HCT116 (cell line): ENCODE results near the gene VDAC1. TPM values are rescaled to one million over a fixed set of nuclear protein-coding genes. Genes with fewer than 3 reads are reported as not detected.

Source experiments
- ATAC-seq: fragments of 200-7000 bp; cut with Tn5 transposase; 2 replicates; pipeline ENCODE4 v1.9.1; 2020; ENCODE audit warnings: mild to moderate bottlenecking, moderate library complexity
- BruUV-seq: library from RNA; stranded (reverse); fragments of 400-500 nt; replicated peaks from 2 replicates; lab custom pipeline; 2021; lab: Mats Ljungman, UMichigan
- CTCF ChIA-PET: fragments of 300-600 bp; sonication (Branson Sonifier 250); formaldehyde crosslinking; loops from one replicate; lab custom pipeline; 2021; ENCODE audit warnings: antibody characterized with exemption; lab: Charles Lee
- POLR2A ChIA-PET: fragments of 300-600, 350-600 bp; sonication (Branson Sonifier 250); formaldehyde crosslinking; loops from one replicate; lab custom pipeline; 2021; ENCODE audit warnings: antibody characterized with exemption; lab: Charles Lee
- RAD21 ChIA-PET, 2 experiments: fragments of 300-600 bp; sonication (Branson Sonifier 250); formaldehyde crosslinking; loops; one replicate each; lab custom pipeline; 2023; ENCODE audit warnings: low total read pairs in 2 of 2; ENCODE audit not compliant: uncharacterized antibody in 2 of 2, unreplicated experiment in 2 of 2, low non-redundant PET in 1 of 2; lab: Charles Lee
- DNase-seq: peaks from one replicate; pipeline ENCODE4 v3.0.0-alpha.2; 2010; ENCODE audit warnings: low read depth, low spot score
- H2AFZ ChIP-seq: fragments of 200-600 bp; shearing (Covaris generic), sonication (generic); 2 replicates; pipeline ENCODE4 v1.6.1; 2017; ENCODE audit warnings: low read depth, mixed run types, mixed read lengths, antibody characterized with exemption, low read length; ENCODE audit not compliant: poor library complexity, severe bottlenecking
- H3K27ac ChIP-seq: 2 replicates; pipeline ENCODE4 v1.5.1; 2012; ENCODE audit warnings: low read depth, low read length
- H3K27me3 ChIP-seq: fragments of 200-600 bp; sonication (generic); 2 replicates; pipeline ENCODE4 v1.6.1; 2016; ENCODE audit warnings: mixed run types, low read length, mixed read lengths; ENCODE audit not compliant: insufficient read depth
- H3K36me3 ChIP-seq, 2 experiments: fragments of 200-500 bp in 1 of 2; fragments of 200-600 bp in 1 of 2; sonication (Bioruptor generic) in 1 of 2; sonication (generic) in 1 of 2; 2 replicates each; pipeline versions ENCODE4 v1.5.1 to v1.6.1; 2014 to 2016; ENCODE audit warnings: low read length in 2 of 2, inconsistent platforms in 1 of 2, mixed read lengths in 1 of 2, mixed run types in 1 of 2; ENCODE audit not compliant: insufficient read depth in 2 of 2, control insufficient read depth in 1 of 2
- H3K4me1 ChIP-seq, 2 experiments: fragments of 200-600 bp in 1 of 2; sonication (generic) in 1 of 2; 2 replicates each; pipeline versions ENCODE4 v1.5.1 to v1.6.1; 2012 to 2017; ENCODE audit warnings: low read length in 2 of 2, inconsistent platforms in 1 of 2, mild to moderate bottlenecking in 1 of 2, mixed read lengths in 1 of 2, mixed run types in 1 of 2, moderate library complexity in 1 of 2; ENCODE audit not compliant: insufficient read depth in 2 of 2, control insufficient read depth in 1 of 2
- H3K4me2 ChIP-seq: fragments of 200-600 bp; sonication (generic); 2 replicates; pipeline ENCODE4 v1.6.1; 2017; ENCODE audit warnings: mixed run types, low read length, mixed read lengths
- H3K4me3 ChIP-seq, 2 experiments: fragments of 200-600 bp in 1 of 2; sonication (generic) in 1 of 2; replicated peaks in 1 of 2; 2 replicates each; pipeline ENCODE4 v1.5.1; 2011 to 2016; ENCODE audit warnings: low read length in 2 of 2, control low read depth in 1 of 2, low read depth in 1 of 2, mild to moderate bottlenecking in 1 of 2, mixed read lengths in 1 of 2, mixed run types in 1 of 2
- H3K79me2 ChIP-seq: fragments of 200-600 bp; sonication (generic); 2 replicates; pipeline ENCODE4 v1.6.1; 2017; ENCODE audit warnings: mild to moderate bottlenecking, mixed run types, low read length, moderate library complexity, mixed read lengths; ENCODE audit not compliant: insufficient read depth
- H3K9ac ChIP-seq: fragments of 200-600 bp; sonication (generic); 2 replicates; pipeline ENCODE4 v1.6.1; 2016; ENCODE audit warnings: low read length, mixed read lengths
- H3K9me2 ChIP-seq: fragments of 200-600 bp; sonication (generic), shearing (Covaris generic); 2 replicates; pipeline ENCODE4 v1.6.1; 2017; ENCODE audit warnings: mixed run types, mild to moderate bottlenecking, moderate library complexity; ENCODE audit not compliant: insufficient read depth
- H3K9me3 ChIP-seq, 2 experiments: fragments of 200-500 bp in 1 of 2; fragments of 200-600 bp in 1 of 2; sonication (Bioruptor generic) in 1 of 2; sonication (generic) in 1 of 2; 2 replicates each; pipeline ENCODE4 v1.6.1; 2014 to 2017; ENCODE audit warnings: low read length in 2 of 2, mixed read lengths in 2 of 2, inconsistent platforms in 1 of 2, low read depth in 1 of 2, mild to moderate bottlenecking in 1 of 2, mixed run types in 1 of 2, moderate library complexity in 1 of 2; ENCODE audit not compliant: control insufficient read depth in 1 of 2, insufficient read depth in 1 of 2
- H4K20me1 ChIP-seq: fragments of 200-600 bp; sonication (generic), shearing (Covaris generic); 2 replicates; pipeline ENCODE4 v1.6.1; 2017; ENCODE audit warnings: mixed run types, mild to moderate bottlenecking, moderate library complexity; ENCODE audit not compliant: insufficient read depth
- CBX3 ChIP-seq: IDR thresholded peaks from 2 replicates; pipeline ENCODE4 v1.6.1; 2012; ENCODE audit warnings: low read depth
- CEBPB ChIP-seq: IDR thresholded peaks from 2 replicates; pipeline ENCODE4 v1.6.1; 2012; ENCODE audit warnings: low read depth
- EGR1 ChIP-seq: IDR thresholded peaks from 2 replicates; pipeline ENCODE4 v1.6.1; 2012; ENCODE audit warnings: low read depth
- ELF1 ChIP-seq: IDR thresholded peaks from 2 replicates; pipeline ENCODE4 v1.6.1; 2012; ENCODE audit warnings: low read depth, borderline replicate concordance
- EZH2 ChIP-seq: fragments of 200-600 bp; sonication (generic); IDR thresholded peaks from 2 replicates; pipeline ENCODE4 v1.6.1; 2017; ENCODE audit warnings: antibody characterized with exemption, mixed run types
- EZH2phosphoT487 ChIP-seq: fragments of 200-600 bp; IDR thresholded peaks from 2 replicates; pipeline ENCODE4 v1.6.1; 2018; ENCODE audit warnings: antibody characterized with exemption, borderline replicate concordance
- POLR2AphosphoS5 ChIP-seq: IDR thresholded peaks from 2 replicates; pipeline ENCODE4 v1.6.1; 2011; ENCODE audit warnings: mild to moderate bottlenecking, low read depth, low read length, moderate library complexity
- SIN3A ChIP-seq: IDR thresholded peaks from 2 replicates; pipeline ENCODE4 v1.6.1; 2012; ENCODE audit warnings: low read depth
- YY1 ChIP-seq: IDR thresholded peaks from 2 replicates; pipeline ENCODE4 v1.6.1; 2011; ENCODE audit warnings: low read length, low read depth, moderate library complexity, mild to moderate bottlenecking; ENCODE audit not compliant: insufficient replicate concordance; ENCODE audit errors: extremely low read depth
- ZFX ChIP-seq: fragments of 450-650 bp; IDR thresholded peaks from 2 replicates; pipeline ENCODE4 v1.6.1; 2017
- intact Hi-C: fragments of 100-400 bp; cut with micrococcal nuclease; formaldehyde crosslinking; loops from 2 replicates; pipeline ENCODE4 v1.10.0; 2022
- total RNA-seq: library from RNA; stranded (reverse); gene quantifications from one replicate; pipeline ENCODE4 v1.2.1, GENCODE V29; 2021; ENCODE audit not compliant: unreplicated experiment
- TF ChIP-seq, protein P1 (sequence below): IDR thresholded peaks from 2 replicates; pipeline ENCODE4 v1.6.1; 2012

Gene VDAC1
- total RNA-seq, 1 experiment from 2014 or later: 269 TPM

DNA sequence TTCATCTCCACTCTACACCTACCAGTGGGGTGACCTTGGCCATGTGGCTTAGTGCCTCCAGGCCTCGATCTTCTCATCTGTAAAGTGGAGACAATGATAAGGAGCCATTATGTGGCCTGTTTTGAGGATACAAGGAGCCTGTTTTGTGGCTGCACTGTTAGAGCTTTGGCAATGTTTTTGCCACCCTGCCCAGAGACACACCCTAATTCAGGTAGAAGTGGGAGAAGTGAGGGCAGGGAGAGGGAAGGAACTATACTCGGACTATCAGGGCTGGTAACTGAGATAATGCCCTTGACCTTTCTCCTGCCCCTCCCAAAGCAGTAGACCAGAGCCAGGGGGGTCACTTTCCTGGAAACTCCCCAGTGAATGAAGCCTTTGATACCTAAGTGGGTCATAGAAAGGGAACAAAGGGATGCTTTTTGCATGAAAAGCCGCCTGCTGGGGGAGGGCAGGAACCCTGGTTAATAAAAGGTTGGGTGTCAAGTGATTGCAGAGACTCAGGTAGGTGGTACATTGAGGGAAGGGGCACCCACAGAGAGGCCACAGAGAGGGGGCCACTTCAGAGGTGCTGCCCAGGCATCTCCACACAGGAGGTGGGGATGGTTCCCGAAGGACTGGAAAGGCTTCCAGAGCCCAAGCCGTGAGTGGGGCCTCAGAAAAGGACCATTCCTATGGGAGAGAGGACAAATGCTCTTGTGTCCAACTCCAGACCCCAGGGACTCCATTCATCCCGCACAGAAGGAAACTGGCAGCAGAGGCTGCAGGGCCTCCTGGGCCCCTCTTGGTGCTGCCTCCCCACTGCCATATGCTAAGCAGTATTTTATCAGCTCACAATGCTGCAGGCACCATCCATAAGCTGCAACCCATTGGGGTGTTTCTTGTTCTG is 42.3 kb upstream of the VDAC1 start:
- no peaks in the 10 kb centered on the region for H4K20me1 ChIP-seq
- H3K36me3 ChIP-seq: no peaks in the 10 kb centered on the region
- H3K27ac ChIP-seq: no peak overlapping the region
- ChIA-PET CTCF (interaction anchor here (1.3 kb wide), 1 partner anchor 8 kb away, joined by 4 read pairs; no protein-coding TSS in a partner anchor), RAD21 (no interaction called here), POLR2A (no interaction called here)
- H2AFZ ChIP-seq: no peak overlapping the region
- no peaks in the 10 kb centered on the region for H3K4me1 ChIP-seq
- no peak overlapping the region for H3K4me3 ChIP-seq
- BruUV-seq: no TSS peak
- no peak overlapping the region for H3K4me2 ChIP-seq
- TF ChIP-seq POLR2AphosphoS5: no peak
- TF ChIP-seq YY1: no peak
- TF ChIP-seq EZH2phosphoT487: no peak
- no peak for TF ChIP-seq CEBPB
- TF ChIP-seq ZFX: no peak
- TF ChIP-seq ELF1: no peak
- TF ChIP-seq, protein P1, sequence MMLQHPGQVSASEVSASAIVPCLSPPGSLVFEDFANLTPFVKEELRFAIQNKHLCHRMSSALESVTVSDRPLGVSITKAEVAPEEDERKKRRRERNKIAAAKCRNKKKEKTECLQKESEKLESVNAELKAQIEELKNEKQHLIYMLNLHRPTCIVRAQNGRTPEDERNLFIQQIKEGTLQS: no peak
- H3K79me2 ChIP-seq: no peaks in the 10 kb centered on the region
- ATAC-seq: no peak
- DNase-seq: no peak
- no peak overlapping the region for H3K9ac ChIP-seq
- intact Hi-C loops: no loop called here
- H3K27me3 ChIP-seq: no peaks in the 10 kb centered on the region
- H3K9me3 ChIP-seq: no peaks in the 10 kb centered on the region
- H3K9me2 ChIP-seq: no peaks in the 10 kb centered on the region

- ATAC-seq (no peak), DNase-seq (no peak)
- Histone ChIP-seq H3K9me2 (no peaks in the 10 kb centered on the region), H3K36me3 (no peaks in the 10 kb centered on the region), H3K9ac (no peak overlapping the region), H3K27ac (no peak overlapping the region), H3K4me1 (no peaks in the 10 kb centered on the region), H3K4me2 (no peak overlapping the region), H3K9me3 (no peaks in the 10 kb centered on the region), H3K4me3 (no peak overlapping the region), H2AFZ (no peak overlapping the region), H3K79me2 (no peaks in the 10 kb centered on the region), H4K20me1 (no peaks in the 10 kb centered on the region), H3K27me3 (no peaks in the 10 kb centered on the region)
- CTCF ChIA-PET: no interaction called here
- no peak for TF ChIP-seq EZH2
- TF ChIP-seq, protein P1: no peak
- TF ChIP-seq EGR1: no peak
- TF ChIP-seq CBX3: no peak
- no peak for TF ChIP-seq SIN3A
- TF ChIP-seq ELF1: no peak
- no peak for TF ChIP-seq ZFX
- no TSS peak for BruUV-seq
- POLR2A ChIA-PET: no interaction called here
- RAD21 ChIA-PET: no interaction called here
- intact Hi-C loops: no loop called here
Measured at GRCh38 chr5:134046330-134046729, 41.6 kb upstream of the VDAC1 start.
